Measurements from ENCODE around the gene ADSS1.
A peak's percentile ranks its signal among the peaks of the same experiment; 100 is the strongest.

ADSS1 gene

DNA sequence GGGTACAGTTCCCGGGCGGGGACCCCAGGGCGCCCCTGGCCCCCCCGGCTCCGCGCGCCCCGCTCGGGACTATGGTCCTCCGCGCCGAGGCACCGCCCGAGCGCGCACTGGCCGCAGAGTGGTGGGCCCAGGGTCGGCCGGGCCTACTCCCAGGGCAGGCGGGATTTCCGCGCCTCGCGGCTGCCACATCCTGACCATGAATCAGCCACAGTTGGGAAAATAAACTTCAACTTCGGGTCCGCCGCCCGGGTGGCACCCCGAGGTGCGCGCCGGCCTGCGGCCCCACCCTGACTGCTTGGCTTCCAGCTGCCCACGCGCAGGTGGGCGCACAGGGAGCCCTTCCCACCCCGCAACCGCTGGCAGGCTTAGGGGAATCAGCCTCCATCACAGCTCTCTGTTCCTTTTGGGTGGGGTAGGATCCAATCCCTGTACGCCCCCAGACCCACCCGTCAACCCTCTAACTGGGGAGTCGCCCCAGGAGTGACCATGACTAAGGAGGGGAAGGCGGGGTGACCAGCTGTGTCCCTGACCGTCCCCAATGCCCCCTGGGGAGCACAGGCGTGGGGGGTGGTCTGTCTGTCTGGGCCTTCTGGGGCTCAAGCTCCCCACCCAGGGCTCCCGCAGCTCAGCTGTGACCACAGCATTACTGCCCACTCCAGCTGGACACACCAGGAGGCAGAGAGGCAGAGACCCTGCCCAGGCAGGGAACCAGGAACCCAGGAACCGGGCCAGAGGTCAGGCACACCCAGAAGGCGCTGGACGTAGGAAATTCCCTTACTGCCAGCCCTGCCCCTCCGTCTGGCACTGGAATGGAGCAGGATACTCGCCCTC is 33.9 kb upstream of the ADSS1 start:
- Mint-ChIP-seq H3K4me1 (peaks cover 28% of the 10 kb centered on the region), H3K27me3 (ENCODE audit: low read depth, poor library complexity) (no peaks in the 10 kb centered on the region), H3K4me3 (peak overlapping the region; percentile 76), H3K9me3 (no peaks in the 10 kb centered on the region), H3K36me3 (ENCODE audit: low read depth) (no peaks in the 10 kb centered on the region), H3K27ac (no peak overlapping the region)
- TF ChIP-seq, protein P1, sequence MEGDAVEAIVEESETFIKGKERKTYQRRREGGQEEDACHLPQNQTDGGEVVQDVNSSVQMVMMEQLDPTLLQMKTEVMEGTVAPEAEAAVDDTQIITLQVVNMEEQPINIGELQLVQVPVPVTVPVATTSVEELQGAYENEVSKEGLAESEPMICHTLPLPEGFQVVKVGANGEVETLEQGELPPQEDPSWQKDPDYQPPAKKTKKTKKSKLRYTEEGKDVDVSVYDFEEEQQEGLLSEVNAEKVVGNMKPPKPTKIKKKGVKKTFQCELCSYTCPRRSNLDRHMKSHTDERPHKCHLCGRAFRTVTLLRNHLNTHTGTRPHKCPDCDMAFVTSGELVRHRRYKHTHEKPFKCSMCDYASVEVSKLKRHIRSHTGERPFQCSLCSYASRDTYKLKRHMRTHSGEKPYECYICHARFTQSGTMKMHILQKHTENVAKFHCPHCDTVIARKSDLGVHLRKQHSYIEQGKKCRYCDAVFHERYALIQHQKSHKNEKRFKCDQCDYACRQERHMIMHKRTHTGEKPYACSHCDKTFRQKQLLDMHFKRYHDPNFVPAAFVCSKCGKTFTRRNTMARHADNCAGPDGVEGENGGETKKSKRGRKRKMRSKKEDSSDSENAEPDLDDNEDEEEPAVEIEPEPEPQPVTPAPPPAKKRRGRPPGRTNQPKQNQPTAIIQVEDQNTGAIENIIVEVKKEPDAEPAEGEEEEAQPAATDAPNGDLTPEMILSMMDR (IDR thresholded peaks at IDR 0.05): no peak
- peak; percentile 38 for DNase-seq

GRCh38 chr14:104690861-104691455 is 33.1 kb upstream of the ADSS1 start:
- no peak for DNase-seq
- peaks cover 37% of the 10 kb centered on the region for H3K4me1 Mint-ChIP-seq
- H3K36me3 Mint-ChIP-seq (ENCODE audit: low read depth): no peaks in the 10 kb centered on the region
- TF ChIP-seq, protein P1 (IDR thresholded peaks at IDR 0.05): no peak
- H3K9me3 Mint-ChIP-seq: no peaks in the 10 kb centered on the region
- H3K27ac Mint-ChIP-seq: no peak overlapping the region
- no peaks in the 10 kb centered on the region for H3K27me3 Mint-ChIP-seq (ENCODE audit: low read depth, poor library complexity)
- H3K4me3 Mint-ChIP-seq: peak overlapping the region; percentile 72

DNA sequence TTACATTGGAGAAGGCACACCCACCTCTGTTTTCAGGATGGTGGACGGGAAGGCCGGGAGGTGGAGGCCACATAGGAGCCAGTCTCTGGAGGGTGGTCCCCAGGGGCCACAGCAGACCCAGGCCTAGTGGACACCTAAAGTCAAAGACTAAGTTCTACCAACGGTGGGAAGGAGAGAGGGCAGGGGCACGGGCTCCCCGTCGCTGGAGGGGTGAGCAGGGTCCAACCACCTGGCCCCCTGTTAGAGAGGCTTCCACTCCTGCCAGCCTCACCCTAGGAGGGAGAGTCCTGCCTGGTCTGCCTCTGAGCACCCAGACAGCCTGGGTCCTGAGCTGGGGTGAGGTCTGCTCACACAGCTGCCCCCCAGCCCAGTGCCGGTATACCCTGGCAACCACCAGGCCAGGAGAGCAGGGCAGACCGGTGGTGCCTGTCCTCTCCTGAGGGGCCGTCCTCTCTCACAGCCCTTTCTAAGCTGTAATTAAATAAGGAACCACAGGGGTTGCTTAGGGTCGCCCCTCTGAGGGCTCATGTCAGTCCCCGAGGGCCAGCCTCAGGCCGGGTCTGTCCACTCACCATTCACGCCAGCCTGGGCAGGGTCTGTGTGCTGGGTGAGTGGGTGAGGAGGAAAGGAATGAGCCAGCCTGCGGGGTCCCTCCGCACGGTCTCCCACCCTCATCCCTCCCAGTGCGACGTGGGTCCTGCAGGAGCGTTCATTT is 32.3 kb upstream of the ADSS1 start:
- no peak for DNase-seq
- Mint-ChIP-seq H3K27ac (no peak overlapping the region), H3K27me3 (ENCODE audit: low read depth, poor library complexity) (no peaks in the 10 kb centered on the region), H3K36me3 (ENCODE audit: low read depth) (no peaks in the 10 kb centered on the region), H3K9me3 (no peaks in the 10 kb centered on the region), H3K4me3 (no peak overlapping the region), H3K4me1 (peaks cover 38% of the 10 kb centered on the region)
- TF ChIP-seq, protein P1 (IDR thresholded peaks at IDR 0.05): no peak

- H3K27ac Mint-ChIP-seq: no peak overlapping the region
- H3K4me1 Mint-ChIP-seq: peaks cover 32% of the 10 kb centered on the region
- H3K27me3 Mint-ChIP-seq (ENCODE audit: low read depth, poor library complexity): no peaks in the 10 kb centered on the region
- H3K4me3 Mint-ChIP-seq: no peak overlapping the region
- H3K36me3 Mint-ChIP-seq (ENCODE audit: low read depth): no peaks in the 10 kb centered on the region
- TF ChIP-seq, protein P1 (IDR thresholded peaks at IDR 0.05): no peak
- no peak for DNase-seq
- H3K9me3 Mint-ChIP-seq: no peaks in the 10 kb centered on the region
These were observed 31.6 kb upstream of the ADSS1 start for GRCh38 chr14:104692261-104692938.

- TF ChIP-seq, protein P1 (IDR thresholded peaks at IDR 0.05): no peak
- Mint-ChIP-seq H3K36me3 (ENCODE audit: low read depth) (no peaks in the 10 kb centered on the region), H3K4me1 (peaks cover 26% of the 10 kb centered on the region), H3K4me3 (no peak overlapping the region), H3K9me3 (no peaks in the 10 kb centered on the region), H3K27ac (no peak overlapping the region), H3K27me3 (ENCODE audit: low read depth, poor library complexity) (no peaks in the 10 kb centered on the region)
- DNase-seq: no peak
These were observed 31.1 kb upstream of the ADSS1 start for GRCh38 chr14:104692939-104693315.

All from nephron progenitor cell (in vitro differentiated cells).